HCT116 (cell line): ENCODE measurements around the gene ADM2.
A peak's percentile ranks its signal among the peaks of the same experiment; 100 is the strongest.

Source experiments
- CTCF ChIP-seq, 3 experiments: fragments of 200-600 bp in 1 of 3; sonication (generic) in 1 of 3; IDR thresholded peaks in 2 of 3; conservative IDR thresholded peaks in 1 of 3; 2 replicates each; pipeline ENCODE4 v1.5.1; 2012 to 2017; ENCODE audit warnings: low read depth in 2 of 3, low read length in 2 of 3, antibody characterized with exemption in 1 of 3, borderline replicate concordance in 1 of 3, control low read depth in 1 of 3, mild to moderate bottlenecking in 1 of 3, mixed read lengths in 1 of 3, mixed run types in 1 of 3, moderate library complexity in 1 of 3; ENCODE audit not compliant: insufficient read depth in 1 of 3
- EGR1 ChIP-seq: IDR thresholded peaks from 2 replicates; pipeline ENCODE4 v1.6.1; 2012; ENCODE audit warnings: low read depth
- EZH2phosphoT487 ChIP-seq: fragments of 200-600 bp; IDR thresholded peaks from 2 replicates; pipeline ENCODE4 v1.6.1; 2018; ENCODE audit warnings: antibody characterized with exemption, borderline replicate concordance
- MAX ChIP-seq: IDR thresholded peaks from 2 replicates; pipeline ENCODE4 v1.6.1; 2012
- POLR2A ChIP-seq: IDR thresholded peaks from 2 replicates; pipeline ENCODE4 v1.7.0; 2011; ENCODE audit warnings: borderline replicate concordance; ENCODE audit not compliant: insufficient read depth, insufficient read length; ENCODE audit errors: extremely low read depth
- SP1 ChIP-seq: IDR thresholded peaks from 2 replicates; pipeline ENCODE4 v1.6.1; 2012; ENCODE audit warnings: low read depth
- TCF7L2 ChIP-seq: IDR thresholded peaks from 2 replicates; pipeline ENCODE4 v1.7.0; 2011; ENCODE audit warnings: borderline replicate concordance, inconsistent platforms; ENCODE audit not compliant: insufficient read depth, insufficient read length; ENCODE audit errors: extremely low read depth
- TF ChIP-seq, protein P1 (sequence below): IDR thresholded peaks from 2 replicates; pipeline ENCODE4 v1.6.1; 2012; ENCODE audit warnings: low read depth

GRCh38 chr22:50507991-50508884 lies 26.9 kb downstream of the ADM2 start, which contains the start of gene NCAPH2:
- TF ChIP-seq SP1: peak; percentile 84
- no peak for TF ChIP-seq CTCF (IDR thresholded peaks at IDR 0.05 in 2 of 3, conservative IDR thresholded peaks at IDR 0.05 in 1 of 3; ENCODE audit: borderline replicate concordance in 1 of 3, insufficient read depth in 1 of 3, low read depth in 2 of 3, low read length in 2 of 3)
- TF ChIP-seq POLR2A: peak; percentile 44
- TF ChIP-seq EZH2phosphoT487: no peak
- peak; percentile 91 for TF ChIP-seq EGR1
- TF ChIP-seq TCF7L2: peak; percentile 22
- TF ChIP-seq, protein P1, sequence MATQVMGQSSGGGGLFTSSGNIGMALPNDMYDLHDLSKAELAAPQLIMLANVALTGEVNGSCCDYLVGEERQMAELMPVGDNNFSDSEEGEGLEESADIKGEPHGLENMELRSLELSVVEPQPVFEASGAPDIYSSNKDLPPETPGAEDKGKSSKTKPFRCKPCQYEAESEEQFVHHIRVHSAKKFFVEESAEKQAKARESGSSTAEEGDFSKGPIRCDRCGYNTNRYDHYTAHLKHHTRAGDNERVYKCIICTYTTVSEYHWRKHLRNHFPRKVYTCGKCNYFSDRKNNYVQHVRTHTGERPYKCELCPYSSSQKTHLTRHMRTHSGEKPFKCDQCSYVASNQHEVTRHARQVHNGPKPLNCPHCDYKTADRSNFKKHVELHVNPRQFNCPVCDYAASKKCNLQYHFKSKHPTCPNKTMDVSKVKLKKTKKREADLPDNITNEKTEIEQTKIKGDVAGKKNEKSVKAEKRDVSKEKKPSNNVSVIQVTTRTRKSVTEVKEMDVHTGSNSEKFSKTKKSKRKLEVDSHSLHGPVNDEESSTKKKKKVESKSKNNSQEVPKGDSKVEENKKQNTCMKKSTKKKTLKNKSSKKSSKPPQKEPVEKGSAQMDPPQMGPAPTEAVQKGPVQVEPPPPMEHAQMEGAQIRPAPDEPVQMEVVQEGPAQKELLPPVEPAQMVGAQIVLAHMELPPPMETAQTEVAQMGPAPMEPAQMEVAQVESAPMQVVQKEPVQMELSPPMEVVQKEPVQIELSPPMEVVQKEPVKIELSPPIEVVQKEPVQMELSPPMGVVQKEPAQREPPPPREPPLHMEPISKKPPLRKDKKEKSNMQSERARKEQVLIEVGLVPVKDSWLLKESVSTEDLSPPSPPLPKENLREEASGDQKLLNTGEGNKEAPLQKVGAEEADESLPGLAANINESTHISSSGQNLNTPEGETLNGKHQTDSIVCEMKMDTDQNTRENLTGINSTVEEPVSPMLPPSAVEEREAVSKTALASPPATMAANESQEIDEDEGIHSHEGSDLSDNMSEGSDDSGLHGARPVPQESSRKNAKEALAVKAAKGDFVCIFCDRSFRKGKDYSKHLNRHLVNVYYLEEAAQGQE: no peak
- TF ChIP-seq MAX: peak; percentile 60
